Breast epithelium (tissue), 3 donors: Measurements from ENCODE around the gene CLCN1.

ENCODE experiments used
- POLR2A ChIP-seq: fragments of 450-650 bp; IDR thresholded peaks from one replicate; pipeline ENCODE4 v1.6.1; 2016; ENCODE audit warnings: antibody characterized with exemption, mild to moderate bottlenecking, moderate library complexity
- POLR2AphosphoS5 ChIP-seq, 3 donors: sonication (generic); formaldehyde crosslinking; IDR thresholded peaks; one replicate each; pipeline ENCODE4 v1.6.1; 2017; ENCODE audit warnings: antibody characterized with exemption in 3 of 3
- TF ChIP-seq, protein P1 (sequence below), 3 donors: fragments of 450-650 bp; IDR thresholded peaks; one replicate each; pipeline ENCODE4 v1.5.1; 2016 to 2017; ENCODE audit warnings: antibody characterized with exemption in 3 of 3, mild to moderate bottlenecking in 3 of 3, moderate library complexity in 3 of 3

DNA sequence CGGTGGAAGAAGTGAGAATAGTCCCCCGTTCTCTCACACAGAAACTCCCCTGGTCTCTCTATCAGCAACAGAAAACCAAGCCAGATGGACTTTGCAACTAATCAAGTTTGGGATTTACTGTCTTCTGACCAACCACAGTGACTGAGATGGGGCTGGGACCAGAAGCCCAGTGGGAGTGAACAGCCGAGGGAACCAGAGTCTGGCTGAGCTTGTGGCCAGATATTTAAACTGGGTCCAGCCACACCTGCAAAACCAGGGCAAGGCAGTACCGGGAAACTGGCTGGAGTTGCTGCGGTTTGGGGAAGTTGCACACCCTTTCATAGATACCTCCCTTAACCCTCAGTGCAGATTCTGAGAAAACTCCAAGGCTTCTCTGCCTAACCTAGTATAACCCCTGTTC lies 46.7 kb upstream of the CLCN1 start:
- TF ChIP-seq POLR2A (no peak), POLR2AphosphoS5 (IDR thresholded peaks at IDR 0.05) (no peak)
- TF ChIP-seq, protein P1, sequence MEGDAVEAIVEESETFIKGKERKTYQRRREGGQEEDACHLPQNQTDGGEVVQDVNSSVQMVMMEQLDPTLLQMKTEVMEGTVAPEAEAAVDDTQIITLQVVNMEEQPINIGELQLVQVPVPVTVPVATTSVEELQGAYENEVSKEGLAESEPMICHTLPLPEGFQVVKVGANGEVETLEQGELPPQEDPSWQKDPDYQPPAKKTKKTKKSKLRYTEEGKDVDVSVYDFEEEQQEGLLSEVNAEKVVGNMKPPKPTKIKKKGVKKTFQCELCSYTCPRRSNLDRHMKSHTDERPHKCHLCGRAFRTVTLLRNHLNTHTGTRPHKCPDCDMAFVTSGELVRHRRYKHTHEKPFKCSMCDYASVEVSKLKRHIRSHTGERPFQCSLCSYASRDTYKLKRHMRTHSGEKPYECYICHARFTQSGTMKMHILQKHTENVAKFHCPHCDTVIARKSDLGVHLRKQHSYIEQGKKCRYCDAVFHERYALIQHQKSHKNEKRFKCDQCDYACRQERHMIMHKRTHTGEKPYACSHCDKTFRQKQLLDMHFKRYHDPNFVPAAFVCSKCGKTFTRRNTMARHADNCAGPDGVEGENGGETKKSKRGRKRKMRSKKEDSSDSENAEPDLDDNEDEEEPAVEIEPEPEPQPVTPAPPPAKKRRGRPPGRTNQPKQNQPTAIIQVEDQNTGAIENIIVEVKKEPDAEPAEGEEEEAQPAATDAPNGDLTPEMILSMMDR (IDR thresholded peaks at IDR 0.05), result no peak
